ENCODE data around the gene ARHGAP33.

DNA sequence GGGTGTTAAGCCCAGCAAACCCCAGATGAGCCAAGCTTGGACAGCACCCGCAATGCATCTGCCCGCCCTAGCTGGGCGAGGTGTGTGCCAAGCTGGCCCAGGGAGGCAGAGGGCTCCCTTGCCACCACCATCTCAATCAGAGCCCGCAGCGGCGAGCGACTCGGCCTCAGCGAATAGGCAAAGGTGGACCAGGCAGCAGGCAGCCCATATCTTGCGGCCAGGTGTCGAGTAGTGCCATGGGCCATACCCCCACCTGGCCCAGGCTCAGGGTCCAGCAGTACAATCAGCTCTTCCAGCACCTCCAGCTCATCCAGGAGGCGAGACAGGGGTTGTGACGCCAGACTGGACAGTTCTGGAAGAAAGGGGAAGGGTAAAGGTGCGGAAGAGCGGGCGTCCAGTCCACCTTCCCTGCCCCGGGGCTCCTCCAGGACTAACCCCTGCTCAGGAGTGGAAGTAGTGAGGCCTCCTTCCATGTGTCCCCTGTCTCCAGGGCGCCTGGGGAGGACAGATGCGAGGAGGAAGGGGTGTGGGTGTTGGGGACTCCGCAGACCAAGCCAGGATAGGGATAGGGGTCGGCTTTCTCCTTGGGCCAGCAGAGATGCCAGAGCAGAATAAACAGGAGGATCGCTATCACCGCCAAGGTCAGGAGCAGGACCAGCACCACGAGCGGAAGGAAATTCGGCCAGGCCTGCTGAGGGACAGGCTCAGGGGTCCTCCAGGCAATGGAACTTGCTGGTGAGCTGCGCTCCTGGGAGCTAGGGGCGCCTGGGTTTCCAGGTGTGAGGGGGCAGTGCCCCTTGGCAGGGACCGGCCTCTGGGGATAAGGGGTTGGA is 35.9 kb upstream of the ARHGAP33 start:
- TF ChIP-seq, protein P1, sequence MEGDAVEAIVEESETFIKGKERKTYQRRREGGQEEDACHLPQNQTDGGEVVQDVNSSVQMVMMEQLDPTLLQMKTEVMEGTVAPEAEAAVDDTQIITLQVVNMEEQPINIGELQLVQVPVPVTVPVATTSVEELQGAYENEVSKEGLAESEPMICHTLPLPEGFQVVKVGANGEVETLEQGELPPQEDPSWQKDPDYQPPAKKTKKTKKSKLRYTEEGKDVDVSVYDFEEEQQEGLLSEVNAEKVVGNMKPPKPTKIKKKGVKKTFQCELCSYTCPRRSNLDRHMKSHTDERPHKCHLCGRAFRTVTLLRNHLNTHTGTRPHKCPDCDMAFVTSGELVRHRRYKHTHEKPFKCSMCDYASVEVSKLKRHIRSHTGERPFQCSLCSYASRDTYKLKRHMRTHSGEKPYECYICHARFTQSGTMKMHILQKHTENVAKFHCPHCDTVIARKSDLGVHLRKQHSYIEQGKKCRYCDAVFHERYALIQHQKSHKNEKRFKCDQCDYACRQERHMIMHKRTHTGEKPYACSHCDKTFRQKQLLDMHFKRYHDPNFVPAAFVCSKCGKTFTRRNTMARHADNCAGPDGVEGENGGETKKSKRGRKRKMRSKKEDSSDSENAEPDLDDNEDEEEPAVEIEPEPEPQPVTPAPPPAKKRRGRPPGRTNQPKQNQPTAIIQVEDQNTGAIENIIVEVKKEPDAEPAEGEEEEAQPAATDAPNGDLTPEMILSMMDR (IDR thresholded peaks at IDR 0.05), result no peak
- TF ChIP-seq ZBTB21 (CRISPR knock-in tag; IDR thresholded peaks at IDR 0.05; ENCODE audit: borderline replicate concordance) (no peak), SMAD3 (CRISPR knock-in tag; IDR thresholded peaks at IDR 0.05; ENCODE audit: borderline replicate concordance) (no peak), HMGA2 (CRISPR knock-in tag; IDR thresholded peaks at IDR 0.05) (no peak)
- TF ChIP-seq, protein P2, sequence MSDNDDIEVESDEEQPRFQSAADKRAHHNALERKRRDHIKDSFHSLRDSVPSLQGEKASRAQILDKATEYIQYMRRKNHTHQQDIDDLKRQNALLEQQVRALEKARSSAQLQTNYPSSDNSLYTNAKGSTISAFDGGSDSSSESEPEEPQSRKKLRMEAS (CRISPR knock-in tag; IDR thresholded peaks at IDR 0.05), result no peak
- TF ChIP-seq, protein P3, sequence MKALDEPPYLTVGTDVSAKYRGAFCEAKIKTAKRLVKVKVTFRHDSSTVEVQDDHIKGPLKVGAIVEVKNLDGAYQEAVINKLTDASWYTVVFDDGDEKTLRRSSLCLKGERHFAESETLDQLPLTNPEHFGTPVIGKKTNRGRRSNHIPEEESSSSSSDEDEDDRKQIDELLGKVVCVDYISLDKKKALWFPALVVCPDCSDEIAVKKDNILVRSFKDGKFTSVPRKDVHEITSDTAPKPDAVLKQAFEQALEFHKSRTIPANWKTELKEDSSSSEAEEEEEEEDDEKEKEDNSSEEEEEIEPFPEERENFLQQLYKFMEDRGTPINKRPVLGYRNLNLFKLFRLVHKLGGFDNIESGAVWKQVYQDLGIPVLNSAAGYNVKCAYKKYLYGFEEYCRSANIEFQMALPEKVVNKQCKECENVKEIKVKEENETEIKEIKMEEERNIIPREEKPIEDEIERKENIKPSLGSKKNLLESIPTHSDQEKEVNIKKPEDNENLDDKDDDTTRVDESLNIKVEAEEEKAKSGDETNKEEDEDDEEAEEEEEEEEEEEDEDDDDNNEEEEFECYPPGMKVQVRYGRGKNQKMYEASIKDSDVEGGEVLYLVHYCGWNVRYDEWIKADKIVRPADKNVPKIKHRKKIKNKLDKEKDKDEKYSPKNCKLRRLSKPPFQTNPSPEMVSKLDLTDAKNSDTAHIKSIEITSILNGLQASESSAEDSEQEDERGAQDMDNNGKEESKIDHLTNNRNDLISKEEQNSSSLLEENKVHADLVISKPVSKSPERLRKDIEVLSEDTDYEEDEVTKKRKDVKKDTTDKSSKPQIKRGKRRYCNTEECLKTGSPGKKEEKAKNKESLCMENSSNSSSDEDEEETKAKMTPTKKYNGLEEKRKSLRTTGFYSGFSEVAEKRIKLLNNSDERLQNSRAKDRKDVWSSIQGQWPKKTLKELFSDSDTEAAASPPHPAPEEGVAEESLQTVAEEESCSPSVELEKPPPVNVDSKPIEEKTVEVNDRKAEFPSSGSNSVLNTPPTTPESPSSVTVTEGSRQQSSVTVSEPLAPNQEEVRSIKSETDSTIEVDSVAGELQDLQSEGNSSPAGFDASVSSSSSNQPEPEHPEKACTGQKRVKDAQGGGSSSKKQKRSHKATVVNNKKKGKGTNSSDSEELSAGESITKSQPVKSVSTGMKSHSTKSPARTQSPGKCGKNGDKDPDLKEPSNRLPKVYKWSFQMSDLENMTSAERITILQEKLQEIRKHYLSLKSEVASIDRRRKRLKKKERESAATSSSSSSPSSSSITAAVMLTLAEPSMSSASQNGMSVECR (CRISPR knock-in tag; IDR thresholded peaks at IDR 0.05; ENCODE audit: borderline replicate concordance), result no peak

Measured in WTC11 (cell line).